Heart left ventricle (tissue), 13 donors: Measurements from ENCODE around the gene MYO5B.

ENCODE experiments used
- POLR2A ChIP-seq, 2 donors: fragments of 450-650 bp; IDR thresholded peaks; one replicate each; pipeline ENCODE4 v1.6.1; 2017; ENCODE audit warnings: antibody characterized with exemption in 2 of 2, mild to moderate bottlenecking in 2 of 2, moderate library complexity in 2 of 2
- TF ChIP-seq, protein P1 (sequence below), 12 donors: fragments of 200-600 bp; sonication (generic) in 4 of 12; IDR thresholded peaks; one replicate each; pipeline versions ENCODE4 v1.5.0 to v1.8.0; 2018 to 2022; ENCODE audit warnings: antibody characterized with exemption in 12 of 12, mild to moderate bottlenecking in 5 of 12
- donor health status: ischemic (EF 13 %, LVEDD 7.1; RV severe dilation, severe dysfunction).
- donor health status: DM: no; HTN: yes; CAD: no.
- donor health status: DM: no; HTN: no; CAD: no.
- donor health status: ischemic (EF 25% LVEDD 6.9; RV normal size, moderate dysfunction).
- donor health status: ischemic (EF 25% LVEDD 5.7; RV mildly dilated, moderate dysfunction).
- donor health status: ischemic (EF 35%, LVEDD 5.7; RV mildly dilated, moderate dysfunction).
- donor health status: nonischemic (EF 11% LVEDD 7.7; RV severe dilation, severe dysfunction).
- donor health status: DM: yes; HTN: yes; CAD: no.
- donor health status: PGD.
- donor health status: ischemic (EF 29% LVEDD 5.4; RV normal size, mild dysfunction).
- donor health status: nonischemic (EF 23%, LVEDD 6.1; RV moderate dilation, normal function).

DNA sequence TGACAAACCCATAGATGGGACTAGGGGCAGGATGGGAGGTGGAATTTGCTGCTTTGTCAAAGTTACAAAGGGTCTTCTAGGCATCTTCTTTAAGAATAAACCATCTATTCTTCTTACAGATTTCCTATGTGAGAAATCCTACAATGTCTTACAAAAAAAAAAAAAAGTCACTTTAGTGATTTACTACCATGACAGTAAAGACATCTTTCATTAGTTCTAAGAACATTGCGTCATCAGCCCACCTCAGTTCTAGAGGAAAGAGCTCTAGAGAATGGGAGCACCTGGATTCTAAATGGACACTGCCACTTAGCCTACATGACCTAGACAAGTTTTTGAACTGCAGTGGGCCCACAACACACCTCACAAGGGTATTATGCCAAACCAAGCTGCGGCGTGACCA lies 172.0 kb downstream of the MYO5B start:
- TF ChIP-seq, protein P1, sequence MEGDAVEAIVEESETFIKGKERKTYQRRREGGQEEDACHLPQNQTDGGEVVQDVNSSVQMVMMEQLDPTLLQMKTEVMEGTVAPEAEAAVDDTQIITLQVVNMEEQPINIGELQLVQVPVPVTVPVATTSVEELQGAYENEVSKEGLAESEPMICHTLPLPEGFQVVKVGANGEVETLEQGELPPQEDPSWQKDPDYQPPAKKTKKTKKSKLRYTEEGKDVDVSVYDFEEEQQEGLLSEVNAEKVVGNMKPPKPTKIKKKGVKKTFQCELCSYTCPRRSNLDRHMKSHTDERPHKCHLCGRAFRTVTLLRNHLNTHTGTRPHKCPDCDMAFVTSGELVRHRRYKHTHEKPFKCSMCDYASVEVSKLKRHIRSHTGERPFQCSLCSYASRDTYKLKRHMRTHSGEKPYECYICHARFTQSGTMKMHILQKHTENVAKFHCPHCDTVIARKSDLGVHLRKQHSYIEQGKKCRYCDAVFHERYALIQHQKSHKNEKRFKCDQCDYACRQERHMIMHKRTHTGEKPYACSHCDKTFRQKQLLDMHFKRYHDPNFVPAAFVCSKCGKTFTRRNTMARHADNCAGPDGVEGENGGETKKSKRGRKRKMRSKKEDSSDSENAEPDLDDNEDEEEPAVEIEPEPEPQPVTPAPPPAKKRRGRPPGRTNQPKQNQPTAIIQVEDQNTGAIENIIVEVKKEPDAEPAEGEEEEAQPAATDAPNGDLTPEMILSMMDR (IDR thresholded peaks at IDR 0.05) = no peak
- no peak for TF ChIP-seq POLR2A (IDR thresholded peaks at IDR 0.05)
